HuH-7.5 (cell line): Measurements from ENCODE around the gene KRT71.
"Not testable (repeated sequence)": the region's sequence is repeated elsewhere in the genome, so short reads cannot be mapped to it uniquely, and the experiment has no call there.

Source experiments
- DNase-seq: peaks from one replicate; pipeline ENCODE4 v3.0.0; 2011; ENCODE audit warnings: low spot score

Gene KRT71

DNA sequence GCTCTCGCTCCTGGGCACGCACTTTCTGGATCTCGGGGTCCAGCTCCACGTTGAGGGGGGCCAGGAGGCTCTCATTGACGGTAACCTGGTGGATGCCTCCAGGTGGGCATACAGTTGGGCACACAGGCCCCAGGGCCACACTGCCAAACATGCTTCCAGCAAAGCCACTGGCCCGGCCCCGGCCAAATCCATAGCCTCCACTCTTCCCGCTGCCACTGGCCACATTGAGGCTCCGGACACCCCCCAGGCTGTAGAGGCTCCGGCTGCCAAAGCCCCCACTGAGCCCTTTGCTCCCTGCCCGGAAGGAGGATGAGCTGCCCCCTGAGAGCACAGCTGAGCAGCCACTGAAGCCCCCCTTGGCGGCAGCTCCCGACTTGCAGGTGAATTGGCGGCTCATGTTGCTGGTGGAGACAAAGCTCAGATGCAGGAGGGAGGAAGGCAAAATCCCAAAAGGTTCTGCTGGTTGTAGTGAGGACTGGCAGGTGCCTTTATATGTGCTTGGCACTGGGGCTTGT is at the start of gene KRT71:
TSS of gene KRT71 (minus strand) at position 465 of the 515 bp plus-strand sequence. CDS start at position 397, 68 bp downstream.
- DNase-seq, result no peak

DNA sequence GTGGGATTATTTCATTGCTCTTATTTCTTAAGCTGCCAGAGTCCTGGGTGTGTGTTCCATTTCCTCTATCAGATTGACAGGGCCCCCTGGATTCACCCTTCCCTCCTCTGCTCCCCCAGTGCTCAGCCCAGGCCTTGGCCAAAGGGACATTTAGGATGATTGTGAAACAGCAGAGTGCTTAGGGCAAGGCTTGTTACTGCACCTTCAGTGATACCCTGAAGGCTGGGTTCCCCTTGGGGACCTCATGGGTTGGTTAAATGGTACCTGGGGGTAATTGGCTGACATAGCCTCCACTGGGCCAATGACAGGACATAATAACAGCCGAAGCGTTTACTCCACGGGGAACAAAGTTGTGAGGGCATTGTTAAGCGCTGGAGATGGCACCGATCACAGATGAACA is 49.6 kb upstream of the KRT71 start:
- DNase-seq, result no peak

DNA sequence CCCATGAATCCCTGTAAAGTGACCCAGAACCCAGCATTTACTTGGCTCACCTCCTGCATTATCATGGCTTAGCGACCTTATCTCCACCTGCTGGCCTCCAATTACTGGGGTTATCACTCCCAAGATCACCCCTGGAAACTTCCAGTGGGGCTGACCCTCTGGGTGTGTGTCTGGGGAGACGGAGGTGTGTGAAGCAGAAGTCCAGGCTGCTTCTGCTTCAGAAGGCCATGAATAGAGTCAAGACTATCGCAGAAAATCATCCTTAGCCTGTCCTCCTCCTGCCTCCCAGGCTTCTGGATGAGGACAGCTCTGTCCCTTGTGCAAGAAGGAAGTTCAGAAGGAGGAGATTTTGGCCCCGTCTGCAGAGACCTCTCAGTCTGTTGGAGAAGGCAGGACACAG is 48.7 kb upstream of the KRT71 start:
- DNase-seq, result no peak

DNA sequence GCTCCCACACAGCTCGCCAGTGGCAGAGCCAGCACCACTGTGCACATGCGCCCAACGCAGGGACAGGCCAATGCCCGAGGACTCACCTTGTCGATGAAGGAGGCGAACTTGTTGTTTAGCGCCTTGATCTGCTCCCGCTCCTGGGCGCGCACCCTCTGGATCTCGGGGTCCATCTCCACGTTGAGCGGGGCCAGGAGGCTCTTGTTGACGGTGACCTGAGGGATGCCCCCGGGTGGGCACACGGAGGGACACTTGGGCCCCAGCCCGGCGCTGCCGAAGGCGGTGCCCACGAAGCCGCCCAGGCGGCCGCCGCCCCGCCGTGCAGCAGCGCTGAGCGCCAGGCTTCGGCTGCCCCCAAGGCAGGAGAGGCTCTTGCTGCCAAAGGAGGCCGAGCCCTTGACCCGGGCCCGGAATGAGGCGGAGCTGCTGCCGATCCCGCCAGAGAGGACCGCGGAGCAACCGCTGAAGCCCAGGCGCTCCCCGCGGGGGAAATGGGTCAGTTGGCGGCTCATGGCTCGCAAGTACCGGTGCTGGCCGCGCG is 48.1 kb upstream of the KRT71 start, which contains the start of gene KRT72:
TSS of gene KRT72 (minus strand) at position 523 of the 541 bp plus-strand sequence. CDS start at position 512, 11 bp downstream.
- no peak for DNase-seq

DNA sequence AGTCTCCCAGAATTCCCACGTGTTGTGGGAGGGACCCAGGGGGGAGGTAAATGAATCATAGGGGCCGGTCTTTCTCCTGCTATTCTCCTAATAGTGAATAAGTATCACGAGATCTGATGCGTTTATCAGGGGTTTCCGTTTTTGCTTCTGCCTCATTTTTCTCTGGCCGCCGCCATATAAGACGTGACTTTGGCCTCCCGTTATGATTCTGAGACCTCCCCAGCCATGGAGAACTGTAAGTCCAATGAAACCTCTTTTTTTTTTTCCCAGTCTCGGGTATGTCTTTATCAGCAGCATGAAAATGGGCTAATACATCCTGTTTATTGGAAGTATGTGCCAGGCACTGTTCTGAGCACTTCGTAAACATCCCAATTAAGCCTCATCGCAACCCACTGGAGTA is 47.5 kb upstream of the KRT71 start:
- DNase-seq, result no peak

DNA sequence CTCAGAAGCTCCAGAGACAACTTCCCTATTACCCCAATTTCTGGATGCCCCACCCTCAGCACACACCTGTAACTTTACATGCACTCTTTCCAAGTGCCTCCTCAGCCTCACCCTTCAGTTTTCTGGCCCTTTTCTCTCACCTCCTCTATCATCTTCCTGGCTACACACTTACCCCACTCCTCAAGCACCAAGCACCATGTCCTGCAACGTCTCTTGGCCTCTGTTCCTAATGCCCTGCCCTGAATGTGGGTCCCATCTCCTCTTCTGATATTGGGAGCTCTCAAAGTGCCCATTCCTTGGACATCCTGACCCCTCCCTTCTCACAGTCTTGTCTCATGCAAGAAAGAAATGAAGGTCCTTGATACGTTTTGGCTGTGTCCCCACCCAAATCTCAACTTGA is 47.1 kb upstream of the KRT71 start:
- DNase-seq, result no peak

DNA sequence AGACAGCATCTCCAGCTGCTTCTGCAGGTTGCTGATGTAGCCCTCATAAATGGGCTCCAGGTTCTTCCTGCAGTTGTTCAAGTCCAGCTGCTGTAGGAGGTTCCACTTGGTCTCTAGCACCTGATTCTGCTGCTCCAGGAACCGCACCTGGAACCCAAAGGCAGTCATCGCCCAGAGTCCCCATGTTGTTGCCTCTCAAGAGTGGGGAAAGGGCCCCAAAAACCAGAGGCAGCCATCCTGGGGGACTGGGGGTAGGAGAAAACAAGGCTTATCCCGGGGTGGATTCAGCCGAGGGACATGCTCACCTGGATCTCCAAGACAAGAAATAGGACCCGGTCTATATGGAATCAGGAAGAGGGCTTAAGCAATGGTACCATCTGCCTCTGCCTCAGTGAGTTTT is 46.0 kb upstream of the KRT71 start:
- no peak for DNase-seq

DNA sequence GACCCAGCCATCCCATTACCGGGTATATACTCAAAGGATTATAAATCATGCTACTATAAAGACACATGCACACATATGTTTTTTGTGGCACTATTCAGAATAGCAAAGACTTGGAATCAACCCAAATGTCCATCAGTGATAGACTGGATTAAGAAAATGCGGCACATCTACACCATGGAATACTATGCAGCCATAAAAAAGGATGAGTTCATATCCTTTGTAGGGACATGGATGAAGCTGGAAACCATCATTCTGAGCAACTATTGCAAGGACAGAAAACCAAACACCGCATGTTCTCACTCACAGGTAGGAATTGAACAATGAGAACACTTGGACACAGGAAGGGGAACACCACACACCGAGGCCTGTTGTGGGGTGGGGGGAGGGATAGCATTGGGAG is 41.3 kb upstream of the KRT71 start:
- DNase-seq, result not testable (repeated sequence)

DNA sequence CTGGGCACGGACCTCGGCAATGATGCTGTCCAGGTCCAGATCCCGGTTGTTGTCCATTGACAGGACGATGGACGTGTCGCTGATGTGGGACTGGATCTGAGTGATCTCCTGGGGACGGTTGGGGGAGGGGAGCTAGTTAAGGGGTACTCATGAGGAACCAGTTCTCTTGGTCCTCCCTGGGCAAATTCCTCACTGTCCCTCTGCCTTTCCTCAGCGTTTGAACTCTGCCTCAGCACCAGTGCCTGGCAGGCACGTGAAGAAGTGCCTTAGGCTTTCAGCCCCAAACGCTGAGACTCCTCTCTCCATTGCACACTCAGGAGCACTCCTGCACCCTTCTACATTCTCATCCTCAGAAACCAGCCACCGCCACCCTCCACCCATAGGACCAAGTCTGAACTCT is 38.6 kb upstream of the KRT71 start:
- DNase-seq, result no peak

DNA sequence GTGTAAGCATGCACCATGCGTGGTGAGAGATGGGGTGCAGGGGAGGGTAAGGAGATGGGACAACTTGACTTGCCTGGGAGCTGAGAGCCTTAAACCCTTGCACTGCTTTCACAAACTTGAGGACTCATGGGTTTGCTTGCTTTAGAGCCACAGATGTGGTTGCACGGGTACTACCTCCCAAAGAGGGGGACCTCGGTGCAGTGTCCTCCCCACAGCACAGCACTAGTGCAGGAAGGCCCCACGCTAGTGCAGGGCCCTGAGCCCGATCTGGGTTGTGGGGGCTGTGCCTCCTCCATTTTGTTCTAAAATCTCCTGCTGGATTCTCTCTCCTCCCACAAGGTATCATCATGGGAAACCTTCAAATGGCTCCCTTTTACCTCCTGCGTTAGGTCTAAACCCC is 37.1 kb upstream of the KRT71 start:
- no peak for DNase-seq

DNA sequence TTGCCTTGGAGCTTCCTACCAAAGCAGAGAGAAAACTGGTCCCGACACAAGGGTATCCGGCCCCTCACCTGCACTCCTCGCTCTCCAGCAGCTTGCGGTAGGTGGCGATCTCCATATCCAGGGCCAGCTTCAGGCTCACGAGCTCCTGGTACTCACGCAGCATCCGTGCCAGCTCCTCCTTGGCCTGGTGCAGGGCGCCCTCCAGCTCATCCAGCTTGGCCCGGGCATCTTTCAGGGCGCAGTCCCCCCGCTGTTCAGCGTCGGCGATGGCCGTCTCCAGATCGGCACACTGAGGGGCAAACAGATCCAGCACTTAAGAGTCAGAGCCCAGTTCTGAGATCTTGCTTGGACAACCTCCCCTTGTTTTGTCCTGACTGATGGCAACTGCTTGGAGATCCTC is 34.6 kb upstream of the KRT71 start:
- no peak for DNase-seq

DNA sequence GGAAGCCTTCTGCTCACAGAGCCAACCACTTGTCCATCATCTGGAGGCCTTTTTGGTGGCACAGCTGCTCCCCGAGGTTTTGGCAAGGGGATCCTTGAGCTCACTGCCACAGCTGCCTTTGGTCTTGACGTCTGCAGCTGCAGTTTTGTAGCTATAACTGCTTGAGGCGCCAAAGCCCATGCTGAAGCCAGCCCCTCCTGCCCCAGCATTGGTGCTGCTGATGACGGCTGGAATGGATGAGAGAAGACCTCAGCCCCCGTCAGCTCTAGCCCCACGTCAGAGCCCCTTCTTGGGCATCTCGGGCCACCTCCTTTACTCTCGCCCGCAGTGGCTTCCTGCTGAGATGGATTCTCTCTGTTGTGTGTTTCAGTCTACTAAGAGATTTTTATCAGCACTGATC is 33.0 kb upstream of the KRT71 start:
- no peak for DNase-seq

DNA sequence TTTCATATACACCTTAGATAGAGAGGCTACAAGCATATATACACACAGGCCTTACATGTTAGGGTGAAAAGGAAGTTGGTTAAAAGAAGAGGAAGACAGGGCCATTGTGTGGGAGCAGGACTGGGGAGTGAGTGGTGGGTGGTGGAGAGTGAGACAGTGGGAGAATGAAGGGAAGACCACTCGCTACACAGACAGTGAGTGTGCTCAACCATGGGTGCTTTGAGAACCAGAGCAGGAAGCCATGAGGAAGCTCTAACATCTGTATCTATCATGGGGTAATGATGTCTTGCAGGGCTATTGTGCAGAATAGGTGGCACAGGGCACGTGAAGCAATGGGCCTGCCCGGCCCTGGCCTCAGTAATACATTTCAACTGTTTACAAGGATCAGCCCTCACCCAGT is 32.1 kb upstream of the KRT71 start:
- no peak for DNase-seq

DNA sequence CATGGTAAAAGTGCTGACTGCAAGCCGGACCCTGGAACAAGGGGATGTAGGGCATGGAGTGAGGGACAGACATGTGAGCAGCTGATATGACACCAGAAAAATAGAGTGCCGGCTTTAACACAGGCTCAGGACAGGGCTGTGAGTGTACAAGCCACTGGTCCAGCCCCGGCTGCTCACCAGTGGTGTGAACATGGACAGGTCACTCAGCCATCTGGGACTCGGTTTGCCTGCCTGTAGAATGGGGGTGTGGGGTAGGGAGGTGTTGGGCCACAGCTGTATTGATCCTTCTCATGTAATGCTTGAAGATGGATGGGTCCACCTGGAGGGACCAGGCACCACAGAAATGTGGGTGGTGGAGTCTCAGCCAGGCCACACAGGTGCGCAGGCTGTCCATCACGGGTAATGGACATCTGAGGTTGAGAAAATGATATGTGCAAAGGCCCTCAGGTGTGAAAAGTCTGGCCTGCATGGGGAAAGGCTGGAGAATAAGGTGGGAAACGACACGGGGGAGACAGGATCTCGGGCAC is 31.3 kb upstream of the KRT71 start:
- no peak for DNase-seq

DNA sequence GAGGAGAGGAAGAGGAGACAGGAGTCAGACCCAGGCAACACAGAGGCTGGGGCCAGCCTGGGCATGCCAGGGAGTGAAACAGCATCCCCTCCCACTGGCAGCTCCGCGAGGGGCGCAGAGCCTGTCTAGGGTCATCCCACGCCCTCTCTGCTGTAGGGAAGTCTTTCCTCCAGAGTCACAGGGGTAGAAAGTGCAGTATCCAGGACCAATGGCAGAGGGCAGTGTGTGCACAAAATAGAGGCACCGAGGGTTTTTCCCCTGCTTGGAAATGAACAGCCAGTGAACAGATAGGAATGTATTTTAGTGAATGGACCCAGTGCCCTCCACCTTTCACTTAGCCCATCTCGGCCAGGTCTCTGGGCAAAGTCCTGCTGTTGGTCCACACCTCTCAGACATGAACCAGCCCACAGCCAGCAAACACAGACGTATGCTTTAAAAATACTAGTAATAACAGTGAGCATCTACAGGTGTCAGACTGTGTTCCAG is 30.1 kb upstream of the KRT71 start:
- DNase-seq, result peak; percentile 68

DNA sequence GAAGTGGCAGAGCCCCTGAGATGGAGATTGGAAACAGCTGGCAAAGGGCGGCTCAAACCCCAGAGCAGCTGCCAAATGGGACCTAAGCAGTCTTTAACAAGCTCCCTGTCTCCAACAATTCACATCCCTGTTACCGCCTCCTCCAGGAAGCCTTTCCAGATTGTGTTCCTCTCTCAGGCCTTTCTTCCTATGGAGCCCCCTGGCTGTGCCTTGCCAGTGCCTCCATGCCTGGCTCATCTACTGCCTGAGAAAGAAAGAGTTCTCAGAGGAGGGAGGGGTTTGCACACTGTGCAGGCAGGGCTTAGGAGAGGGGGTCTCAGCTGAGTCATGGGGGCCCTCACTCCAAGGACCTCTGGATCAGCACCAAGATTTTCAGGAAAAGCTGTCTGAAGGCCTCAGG is 29.5 kb upstream of the KRT71 start:
- no peak for DNase-seq

DNA sequence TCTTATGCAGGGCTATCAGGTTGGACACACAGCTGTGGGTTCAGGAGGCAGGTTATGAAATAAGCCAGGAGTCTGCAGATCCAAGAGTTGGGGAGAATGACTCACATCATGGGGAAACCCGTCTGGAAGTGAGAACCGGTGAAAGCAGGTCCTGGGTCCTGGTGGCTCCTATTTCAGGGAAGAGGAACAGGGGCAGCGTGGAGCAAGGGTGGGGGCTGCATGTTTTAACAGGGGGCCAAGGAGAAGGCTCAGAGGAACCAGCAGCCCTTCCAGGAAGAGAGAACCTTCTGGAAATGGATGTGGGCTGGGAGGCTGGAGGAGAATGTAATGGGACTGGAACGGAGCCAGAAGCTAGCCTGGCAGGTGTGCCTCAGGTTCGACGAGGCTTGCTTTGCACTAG is 28.5 kb upstream of the KRT71 start:
- DNase-seq, result no peak

DNA sequence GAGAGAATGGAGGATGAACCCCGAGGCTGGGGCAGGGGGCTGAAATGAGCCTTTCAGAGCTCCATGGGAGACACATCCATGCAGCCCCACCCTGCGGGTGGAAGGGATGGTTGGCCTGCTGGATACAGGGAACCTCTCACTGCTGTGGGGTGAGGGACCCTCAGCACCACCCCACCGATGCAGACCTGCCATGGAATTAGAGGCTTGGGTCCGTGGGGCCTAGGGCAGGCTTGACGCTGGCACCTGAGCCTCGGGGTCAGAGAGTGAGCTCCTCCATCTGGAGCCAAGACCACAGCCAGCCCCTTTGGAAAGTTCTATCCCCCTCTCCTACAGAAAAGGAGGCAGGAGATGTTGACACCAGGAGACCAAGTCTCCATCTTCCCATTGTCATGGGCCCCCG is 28.1 kb upstream of the KRT71 start:
- no peak for DNase-seq

DNA sequence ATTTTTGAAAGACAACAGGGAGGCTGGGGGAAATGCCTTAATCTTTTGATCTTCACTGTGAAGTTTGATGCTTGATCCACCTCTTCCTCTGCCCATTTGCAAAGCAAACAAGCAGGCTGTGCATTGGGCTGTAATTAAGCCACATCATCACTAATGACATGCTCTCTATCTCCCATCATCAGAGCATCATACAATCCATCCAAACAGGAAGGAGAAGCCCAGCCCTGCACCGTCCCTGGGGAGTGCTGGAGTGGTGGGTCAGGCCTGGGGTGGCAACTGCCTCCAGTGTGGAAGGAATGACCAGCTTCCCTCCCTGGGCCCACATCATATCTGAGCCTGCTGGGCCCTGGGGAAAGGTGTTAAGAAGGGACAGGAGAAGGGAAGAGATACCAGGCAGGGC is 27.6 kb upstream of the KRT71 start:
- no peak for DNase-seq

DNA sequence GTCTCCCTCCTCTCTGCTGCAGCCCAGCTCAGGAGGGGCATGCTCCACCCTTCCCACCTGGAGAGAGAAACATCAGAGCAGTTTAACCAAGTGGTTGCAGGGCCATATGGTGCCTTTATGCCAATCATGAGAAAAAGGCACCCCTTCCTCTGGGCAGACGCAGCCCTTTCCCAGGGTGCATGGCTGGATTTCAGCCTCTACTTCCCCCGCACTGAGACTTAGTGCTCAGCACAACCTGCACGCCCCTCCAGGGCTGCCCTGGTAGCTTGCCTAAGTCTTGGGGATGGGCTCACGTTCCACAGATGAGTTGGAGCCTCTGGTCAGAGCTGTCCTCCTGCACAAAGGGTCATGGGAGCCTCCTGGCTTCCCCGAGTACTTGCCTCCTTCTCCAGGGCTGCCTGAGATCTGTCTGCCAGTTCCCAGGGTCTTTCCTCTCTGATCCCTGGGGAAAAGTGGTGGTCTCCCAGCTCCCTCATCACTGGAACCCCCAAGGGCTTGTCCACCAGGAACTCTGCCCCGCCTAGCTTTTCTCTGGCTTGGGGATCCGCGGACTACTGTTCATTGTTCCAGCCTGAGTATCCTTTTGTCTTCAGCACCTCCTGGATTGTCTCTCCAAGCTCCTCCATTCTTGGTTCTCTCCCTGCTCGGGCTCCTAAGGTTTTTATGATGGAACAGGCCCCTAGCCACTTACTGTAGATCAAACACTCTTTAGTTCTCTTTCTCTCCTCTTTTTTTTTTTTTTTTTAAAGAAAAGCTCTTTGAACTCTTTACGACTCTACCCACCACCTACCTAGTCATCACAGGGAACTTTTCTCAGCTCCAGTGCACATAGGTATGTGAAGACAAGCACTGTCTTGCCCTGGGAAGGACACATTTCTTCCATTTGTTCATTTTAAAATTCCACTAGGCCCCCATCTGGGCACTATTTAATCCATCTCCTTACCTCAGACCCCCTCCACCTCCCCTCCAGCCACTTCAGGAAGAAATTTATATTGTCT is 26.8 kb upstream of the KRT71 start:
- DNase-seq, result no peak

DNA sequence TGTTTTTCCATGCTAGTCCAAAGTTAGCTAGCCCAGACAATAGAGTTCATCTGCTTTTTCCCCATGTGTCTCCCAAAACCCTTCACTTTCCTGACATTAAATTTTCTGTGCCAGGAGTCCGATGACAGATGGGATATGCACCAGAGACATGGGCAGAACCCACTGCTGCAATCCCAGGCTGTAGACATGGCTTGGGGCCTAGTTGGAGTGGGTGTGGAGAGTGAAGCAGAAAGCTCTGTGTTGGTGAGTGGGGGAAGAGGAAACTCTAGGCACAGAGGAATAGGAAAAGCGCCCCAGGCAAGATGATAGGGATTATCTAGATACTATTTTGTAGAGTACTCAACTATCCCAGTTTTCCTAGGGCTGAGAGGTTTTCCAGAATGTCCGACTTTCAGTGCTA is 25.5 kb upstream of the KRT71 start:
- DNase-seq, result no peak

DNA sequence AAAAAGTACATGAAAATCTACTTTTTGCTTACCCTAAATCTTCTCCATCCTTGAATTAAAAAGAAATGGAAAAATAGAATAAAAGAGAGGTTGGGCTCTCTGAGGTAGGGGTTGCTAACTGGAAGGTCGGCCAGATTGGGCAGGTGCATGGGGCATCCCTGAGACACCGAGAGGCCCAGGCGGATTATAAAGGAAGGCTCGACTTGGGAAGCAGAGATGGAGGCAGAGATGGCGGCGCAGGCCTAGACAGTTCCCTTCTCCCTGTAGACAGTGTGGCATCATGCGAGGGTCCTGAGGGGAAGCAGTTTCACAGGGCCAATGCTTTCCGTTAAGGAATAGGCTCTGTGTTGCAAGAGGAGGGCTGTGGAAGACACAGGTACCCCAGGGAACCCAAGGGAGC is 24.4 kb upstream of the KRT71 start:
- no peak for DNase-seq

DNA sequence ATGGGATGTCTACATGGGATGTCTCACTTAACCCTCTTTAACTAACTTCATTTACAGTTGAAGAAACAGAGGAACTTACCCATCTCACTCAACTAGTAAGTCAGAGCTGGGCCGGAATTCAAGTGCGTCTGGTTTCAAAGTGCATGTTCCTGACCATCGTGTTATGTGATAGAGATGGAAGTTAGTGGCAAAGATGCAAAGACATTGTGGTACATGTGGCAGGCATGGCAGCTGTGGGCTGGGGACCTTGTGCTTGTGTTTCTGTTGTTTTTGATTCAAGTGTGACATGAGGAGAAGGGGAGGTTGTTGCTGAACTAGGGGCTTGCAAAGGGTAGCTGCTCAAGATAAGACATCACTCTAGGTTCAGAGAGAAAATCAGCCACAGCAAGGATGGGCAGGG is 23.0 kb upstream of the KRT71 start:
- DNase-seq, result no peak
